Gastrocnemius medialis (tissue), 4 donors: ENCODE results near the gene C1QC.

Source experiments
- POLR2A ChIP-seq, 2 donors: fragments of 450-650 bp; IDR thresholded peaks; one replicate each; pipeline ENCODE4 v1.6.1; 2017; ENCODE audit warnings: antibody characterized with exemption in 2 of 2, mild to moderate bottlenecking in 2 of 2, moderate library complexity in 2 of 2
- TF ChIP-seq, protein P1 (sequence below), 5 experiments: fragments of 450-650 bp in 3 of 5; fragments of 200-600 bp in 2 of 5; sonication (generic) in 2 of 5; IDR thresholded peaks in 4 of 5; conservative IDR thresholded peaks in 1 of 5; 1 replicate in 4 of 5; 2 replicates in 1 of 5; pipeline ENCODE4 v1.5.1; 2016 to 2019; ENCODE audit warnings: antibody characterized with exemption in 5 of 5, mild to moderate bottlenecking in 3 of 5, moderate library complexity in 3 of 5

DNA sequence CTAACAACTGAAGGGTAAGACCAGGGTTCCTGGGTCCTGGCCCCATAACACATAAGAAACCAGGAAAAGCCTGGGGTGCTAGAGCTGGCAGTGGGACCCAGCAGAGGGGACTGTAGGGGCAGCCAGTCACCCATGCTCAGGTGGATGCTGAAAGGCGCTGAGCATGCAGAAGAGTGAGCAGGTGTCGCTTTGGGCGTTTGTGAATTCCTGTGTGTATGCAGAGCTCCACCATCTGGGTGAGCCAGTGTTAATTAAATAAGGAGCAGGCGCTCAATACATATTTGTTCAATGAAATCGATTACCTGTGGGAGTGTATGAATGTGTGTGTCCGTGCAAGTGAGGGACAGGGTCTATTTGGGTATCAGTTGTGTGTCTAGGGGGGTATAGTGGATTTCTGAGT lies 6.5 kb upstream of the C1QC start:
- no peak for TF ChIP-seq POLR2A (IDR thresholded peaks at IDR 0.05)
- TF ChIP-seq, protein P1, sequence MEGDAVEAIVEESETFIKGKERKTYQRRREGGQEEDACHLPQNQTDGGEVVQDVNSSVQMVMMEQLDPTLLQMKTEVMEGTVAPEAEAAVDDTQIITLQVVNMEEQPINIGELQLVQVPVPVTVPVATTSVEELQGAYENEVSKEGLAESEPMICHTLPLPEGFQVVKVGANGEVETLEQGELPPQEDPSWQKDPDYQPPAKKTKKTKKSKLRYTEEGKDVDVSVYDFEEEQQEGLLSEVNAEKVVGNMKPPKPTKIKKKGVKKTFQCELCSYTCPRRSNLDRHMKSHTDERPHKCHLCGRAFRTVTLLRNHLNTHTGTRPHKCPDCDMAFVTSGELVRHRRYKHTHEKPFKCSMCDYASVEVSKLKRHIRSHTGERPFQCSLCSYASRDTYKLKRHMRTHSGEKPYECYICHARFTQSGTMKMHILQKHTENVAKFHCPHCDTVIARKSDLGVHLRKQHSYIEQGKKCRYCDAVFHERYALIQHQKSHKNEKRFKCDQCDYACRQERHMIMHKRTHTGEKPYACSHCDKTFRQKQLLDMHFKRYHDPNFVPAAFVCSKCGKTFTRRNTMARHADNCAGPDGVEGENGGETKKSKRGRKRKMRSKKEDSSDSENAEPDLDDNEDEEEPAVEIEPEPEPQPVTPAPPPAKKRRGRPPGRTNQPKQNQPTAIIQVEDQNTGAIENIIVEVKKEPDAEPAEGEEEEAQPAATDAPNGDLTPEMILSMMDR (IDR thresholded peaks at IDR 0.05 in 4 of 5, conservative IDR thresholded peaks at IDR 0.05 in 1 of 5), result no peak
